Superior temporal gyrus (tissue), 1 donor: ENCODE data around the gene IL33.

Source experiments
- DNase-seq: peaks from one replicate; pipeline ENCODE4 v3.0.0-alpha.2; 2016; ENCODE audit errors: extremely low spot score

The IL33 gene

GRCh38 chr9:6216951-6217350 is 1.3 kb downstream of the IL33 start:
- no peak for DNase-seq

DNA sequence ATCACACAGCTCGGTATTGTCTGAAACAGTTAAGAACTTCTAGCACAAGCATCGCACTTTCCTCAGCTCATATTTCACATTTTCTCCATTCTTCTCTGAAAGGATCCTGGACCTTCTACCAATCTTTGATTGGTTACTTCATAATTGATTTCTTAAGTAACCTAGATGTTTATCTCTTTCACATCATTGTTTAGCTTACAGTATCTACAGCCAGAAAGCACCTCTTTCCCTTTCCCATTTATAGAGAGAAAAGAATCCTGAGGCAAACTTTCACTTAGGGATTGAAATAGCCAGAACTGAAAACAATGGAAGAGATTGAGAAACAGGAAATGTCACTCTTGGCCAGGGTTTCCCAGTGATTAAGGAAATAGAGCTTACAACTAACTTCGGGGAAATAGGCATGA is 2.5 kb downstream of the IL33 start:
- DNase-seq, result no peak

DNA sequence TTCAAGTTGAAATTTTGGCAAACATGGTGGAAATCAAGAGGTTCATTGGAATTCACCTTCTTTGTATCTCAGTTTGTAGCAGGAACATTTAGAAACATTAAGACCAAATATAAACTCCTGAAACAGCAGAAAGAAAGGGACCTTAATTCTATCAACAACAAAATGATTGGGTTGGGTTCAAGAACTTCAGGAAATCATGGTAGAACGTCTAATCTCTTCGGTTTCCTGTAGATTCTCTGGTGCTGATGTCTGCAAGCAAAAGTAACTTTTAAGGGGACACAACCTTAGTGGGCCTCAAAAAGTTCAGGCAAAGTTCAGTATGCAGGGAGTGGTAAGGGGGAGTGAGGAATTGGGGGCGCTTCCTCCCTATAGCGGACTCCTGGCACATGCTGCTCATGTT is 3.4 kb downstream of the IL33 start:
- DNase-seq, result no peak

GRCh38 chr9:6219981-6220380 is 4.4 kb downstream of the IL33 start:
- no peak for DNase-seq

DNA sequence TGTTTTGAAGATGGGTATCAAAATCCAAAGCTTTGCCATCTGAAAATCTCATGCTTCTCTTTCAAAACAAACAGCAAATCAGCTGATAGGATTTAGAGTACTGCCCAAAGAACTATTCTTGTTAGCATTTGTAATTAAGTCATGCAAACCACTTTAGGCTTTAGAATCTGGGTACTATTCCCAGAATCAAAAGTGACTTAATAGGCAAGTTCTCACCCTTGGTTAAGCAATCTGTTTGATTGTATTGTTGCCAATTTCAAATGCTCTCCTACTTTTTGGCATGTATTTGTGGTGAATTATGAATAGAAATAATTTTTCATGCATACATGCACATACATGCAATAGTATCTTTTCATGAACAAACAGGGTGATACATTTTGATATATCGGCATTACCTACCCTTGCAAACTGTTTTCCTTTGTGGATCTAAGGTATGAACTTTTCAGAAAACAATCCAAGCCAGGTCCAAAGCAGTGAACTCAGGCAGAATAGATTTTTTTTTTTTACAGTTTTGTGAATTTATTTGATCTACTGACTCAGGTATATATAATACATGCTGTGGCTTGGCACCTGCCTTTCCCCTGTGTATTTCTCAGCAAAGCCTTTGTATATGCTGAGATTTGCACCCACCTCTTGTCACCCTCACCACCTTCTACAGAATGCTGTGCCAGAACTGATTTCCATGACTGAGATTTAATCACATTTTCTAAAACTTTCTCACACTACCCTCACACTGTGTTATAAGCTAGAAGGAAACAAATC is 9.0 kb downstream of the IL33 start:
- peak; percentile 28 for DNase-seq

GRCh38 chr9:6226696-6227095 is 11.1 kb downstream of the IL33 start:
- no peak for DNase-seq

- DNase-seq, result no peak
Measured at GRCh38 chr9:6229186-6229585, 13.6 kb downstream of the IL33 start.

- DNase-seq, result no peak
Measured at GRCh38 chr9:6229619-6230018, 14.0 kb downstream of the IL33 start.

DNA sequence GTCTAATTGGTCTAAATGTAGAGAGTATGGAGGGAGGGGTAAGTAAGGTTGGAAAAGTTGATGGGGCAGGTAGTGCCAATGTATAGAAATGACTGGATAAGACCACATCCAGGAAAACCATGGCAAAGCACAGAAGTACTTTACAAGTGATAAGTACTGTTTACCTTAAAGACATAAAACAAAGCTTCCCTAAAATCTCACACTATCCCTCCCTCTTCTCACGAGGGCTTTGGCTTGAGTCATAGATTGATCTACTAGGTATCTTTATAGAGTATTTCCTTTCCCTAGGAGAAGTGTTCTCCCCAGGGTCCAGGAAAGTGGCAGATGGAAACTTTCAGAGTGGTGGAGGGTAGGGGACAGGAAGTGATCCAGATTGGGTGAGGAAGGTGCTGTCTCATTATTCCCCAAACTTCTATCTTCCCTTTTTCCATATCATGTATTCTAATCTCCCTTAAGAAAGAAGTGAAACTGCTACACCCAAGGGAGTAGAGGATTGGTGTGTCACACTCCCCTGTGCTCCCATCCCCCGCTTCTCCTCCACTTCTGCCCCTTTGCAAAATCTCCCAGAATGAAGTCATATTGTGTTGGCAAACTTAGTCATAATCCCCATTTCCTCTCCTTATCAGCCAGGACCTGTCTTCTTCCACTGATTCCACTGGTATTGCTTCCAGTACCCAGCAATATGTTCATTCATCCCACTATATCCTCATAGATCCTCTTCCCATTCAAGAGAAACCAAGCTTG is 14.6 kb downstream of the IL33 start:
- no peak for DNase-seq

- DNase-seq, result no peak
Measured at GRCh38 chr9:6232336-6232945, 16.8 kb downstream of the IL33 start.

GRCh38 chr9:6234014-6234413 is 18.4 kb downstream of the IL33 start:
- no peak for DNase-seq

- no peak for DNase-seq
Measured at GRCh38 chr9:6237267-6237666, 21.7 kb downstream of the IL33 start.

- DNase-seq, result no peak
Measured at GRCh38 chr9:6239048-6239461, 23.4 kb downstream of the IL33 start.

DNA sequence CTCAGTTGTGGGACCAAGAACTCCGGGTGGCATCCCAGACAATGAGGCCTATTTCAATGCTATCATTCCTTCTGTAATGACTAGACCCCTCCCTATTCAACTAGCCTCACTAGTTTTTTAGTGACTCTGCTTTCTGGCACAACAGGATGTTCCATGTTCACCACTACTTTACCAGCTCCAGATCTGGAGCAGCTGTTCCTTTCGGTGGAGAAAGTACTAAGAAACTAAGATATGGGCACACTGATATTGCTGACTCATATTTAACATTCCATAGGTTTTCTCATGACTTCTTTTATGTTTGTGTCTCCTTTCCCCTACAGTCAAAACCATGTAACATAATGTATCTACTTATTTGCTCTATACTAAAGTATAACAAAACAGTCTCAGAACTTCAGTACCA is 24.1 kb downstream of the IL33 start:
- no peak for DNase-seq

- no peak for DNase-seq
Measured at GRCh38 chr9:6243746-6244145, 28.1 kb downstream of the IL33 start.

DNA sequence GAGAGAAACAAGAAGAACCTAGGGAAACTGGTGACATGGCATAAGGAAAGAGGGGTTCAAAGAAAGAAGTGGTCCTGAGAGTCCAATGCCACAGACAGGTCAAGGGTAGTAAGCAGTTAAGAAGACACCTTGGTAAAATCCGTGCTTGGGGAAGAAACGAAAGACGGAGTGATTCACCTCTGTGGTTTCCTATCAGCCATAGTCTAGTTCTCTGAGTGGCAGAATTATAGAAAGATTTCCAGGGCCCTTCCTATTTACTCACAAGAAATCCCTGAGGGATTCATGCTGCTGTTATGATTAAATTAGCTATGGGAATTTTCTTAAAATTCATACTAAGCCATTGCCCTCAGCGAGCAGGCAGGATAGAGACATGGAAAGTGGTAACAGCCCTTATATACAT is 31.7 kb downstream of the IL33 start:
- DNase-seq, result no peak

DNA sequence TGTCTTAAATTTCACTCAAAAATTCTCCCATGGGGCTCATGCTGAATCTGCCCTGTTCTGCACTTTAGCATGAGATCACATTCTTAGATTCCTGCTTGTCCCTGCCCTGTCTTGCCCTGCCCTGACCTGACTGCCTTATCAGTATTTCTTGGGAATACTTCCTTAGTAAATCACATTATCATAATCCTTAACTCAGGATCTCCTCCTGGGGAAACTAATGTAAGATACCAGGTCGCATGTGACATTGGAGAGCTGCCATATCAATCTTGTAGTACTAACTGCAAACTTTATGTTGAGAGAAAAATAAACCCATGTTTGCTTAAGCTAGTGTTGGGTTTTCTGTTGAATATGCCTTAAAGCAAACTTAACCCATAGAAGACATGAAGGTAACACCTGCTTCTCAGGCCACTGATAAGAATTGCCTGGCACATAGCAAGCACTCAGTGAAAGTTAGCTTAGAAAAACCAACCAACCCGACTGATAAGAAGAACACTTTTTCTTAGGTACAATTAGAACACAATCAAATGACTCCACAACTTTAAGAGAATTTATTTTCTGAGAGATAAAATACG is 53.3 kb downstream of the IL33 start:
- no peak for DNase-seq

GRCh38 chr9:6270896-6271295 is 55.3 kb downstream of the IL33 start:
- no peak for DNase-seq

DNA sequence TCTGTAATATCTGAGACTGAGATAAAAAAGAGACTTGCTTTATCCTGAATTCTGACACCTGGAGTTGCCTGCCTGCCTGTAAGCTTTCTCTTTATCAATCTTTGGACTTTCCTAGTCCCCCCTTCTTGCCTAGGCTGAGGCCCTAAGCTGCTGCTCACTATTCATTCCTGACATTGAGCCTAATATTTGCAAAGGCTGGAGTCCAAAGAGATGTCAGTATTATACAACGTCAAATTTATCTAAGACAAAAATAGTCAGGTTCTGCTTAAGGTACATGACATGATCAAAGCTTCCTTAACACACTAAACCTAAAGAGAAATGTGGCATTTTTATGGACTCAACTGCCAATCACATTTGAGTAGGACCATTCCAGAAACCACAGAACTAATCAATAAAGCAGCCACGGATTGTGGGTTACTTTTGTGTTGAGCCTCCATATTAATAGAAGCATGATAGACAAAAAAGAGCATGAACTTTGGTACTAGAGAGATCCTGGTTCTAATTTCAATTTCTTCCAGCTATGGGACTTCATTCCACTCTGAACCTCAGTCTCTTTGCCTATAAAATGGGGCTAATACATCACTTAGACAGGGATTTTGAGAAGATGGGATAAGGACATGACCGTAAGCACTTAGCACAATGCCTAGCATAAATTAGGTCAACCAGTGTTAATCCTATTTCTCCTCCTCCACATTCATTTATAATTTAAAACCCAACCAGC is 56.1 kb downstream of the IL33 start:
- no peak for DNase-seq

DNA sequence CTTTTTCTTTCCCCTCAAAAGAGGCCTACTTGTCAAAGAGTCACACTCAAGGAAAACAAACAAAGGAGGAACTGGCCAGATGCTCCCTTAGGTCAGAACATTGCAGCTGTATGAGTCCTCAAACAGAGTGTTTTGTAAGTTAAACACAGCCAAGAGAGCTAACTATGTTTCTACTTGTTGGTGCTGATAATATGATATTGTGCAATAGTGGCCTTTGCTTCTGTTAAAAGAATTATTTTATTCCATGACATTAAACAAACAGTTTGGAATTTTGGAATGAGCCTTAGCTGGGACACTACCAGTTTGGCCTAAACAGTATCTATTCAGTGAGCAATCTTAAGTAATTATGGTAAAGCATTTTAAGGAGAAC is 56.6 kb downstream of the IL33 start:
- no peak for DNase-seq

DNA sequence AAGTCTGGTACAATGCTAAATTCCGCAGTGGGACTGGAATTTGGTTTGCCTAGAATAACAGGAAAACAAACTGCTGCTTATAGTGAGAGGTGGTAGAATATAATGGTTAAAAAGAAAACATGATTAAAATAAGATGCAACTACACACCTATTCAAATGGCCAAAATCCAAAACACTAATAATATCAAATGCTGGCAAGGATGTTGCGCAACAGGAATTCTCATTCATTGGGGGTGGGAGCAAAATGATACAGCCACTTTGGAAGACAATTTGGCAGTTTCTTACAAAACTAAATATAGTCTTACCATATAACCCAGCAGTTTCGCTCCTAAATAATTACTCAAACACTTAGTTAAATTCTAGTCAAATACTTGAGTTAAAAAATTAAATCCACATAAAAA is 61.8 kb downstream of the IL33 start:
- DNase-seq, result no peak

GRCh38 chr9:6301858-6302257 is 86.3 kb downstream of the IL33 start:
- no peak for DNase-seq
